Stomach (tissue), 4 donors: Measurements from ENCODE around the gene GATAD1.
"Not testable (repeated sequence)": the region's sequence is repeated elsewhere in the genome, so short reads cannot be mapped to it uniquely, and the experiment has no call there.

Experiments used
- POLR2A ChIP-seq, 4 donors: fragments of 450-650 bp; IDR thresholded peaks; one replicate each; pipeline ENCODE4 v1.6.1; 2016; ENCODE audit warnings: antibody characterized with exemption in 4 of 4, control low read depth in 2 of 4, mild to moderate bottlenecking in 1 of 4, moderate library complexity in 1 of 4
- POLR2AphosphoS5 ChIP-seq, 3 donors: sonication (generic); formaldehyde crosslinking; IDR thresholded peaks; one replicate each; pipeline ENCODE4 v1.6.1; 2016; ENCODE audit warnings: antibody characterized with exemption in 3 of 3
- TF ChIP-seq, protein P1 (sequence below), 7 experiments: fragments of 450-650 bp in 4 of 7; fragments of 200-600 bp in 3 of 7; sonication (generic) in 3 of 7; IDR thresholded peaks; one replicate each; pipeline ENCODE4 v1.5.1; 2016 to 2019; ENCODE audit warnings: antibody characterized with exemption in 7 of 7, control low read depth in 2 of 7, mild to moderate bottlenecking in 1 of 7

DNA sequence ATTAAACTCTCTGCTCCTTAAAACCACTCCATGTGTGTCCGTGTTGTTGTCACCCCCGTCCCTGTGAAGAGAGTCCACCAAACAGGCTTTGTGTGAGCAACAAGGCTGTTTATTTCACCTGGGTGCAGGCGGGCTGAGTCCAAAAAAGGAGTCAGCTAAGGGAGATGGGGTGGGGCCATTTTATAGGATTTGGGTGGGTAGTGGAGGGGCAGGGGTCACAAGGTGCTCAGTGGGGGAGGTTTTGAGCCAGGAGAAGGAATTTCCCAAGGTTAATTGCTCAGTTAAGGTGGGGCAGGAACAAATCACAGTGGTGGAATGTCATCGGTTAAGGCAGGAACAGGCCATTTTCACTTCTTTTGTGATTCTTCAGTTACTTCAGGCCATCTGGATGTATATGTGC is 31.9 kb downstream of the GATAD1 start:
- TF ChIP-seq POLR2A, POLR2AphosphoS5 (IDR thresholded peaks at IDR 0.05): not testable (repeated sequence)
- TF ChIP-seq, protein P1, sequence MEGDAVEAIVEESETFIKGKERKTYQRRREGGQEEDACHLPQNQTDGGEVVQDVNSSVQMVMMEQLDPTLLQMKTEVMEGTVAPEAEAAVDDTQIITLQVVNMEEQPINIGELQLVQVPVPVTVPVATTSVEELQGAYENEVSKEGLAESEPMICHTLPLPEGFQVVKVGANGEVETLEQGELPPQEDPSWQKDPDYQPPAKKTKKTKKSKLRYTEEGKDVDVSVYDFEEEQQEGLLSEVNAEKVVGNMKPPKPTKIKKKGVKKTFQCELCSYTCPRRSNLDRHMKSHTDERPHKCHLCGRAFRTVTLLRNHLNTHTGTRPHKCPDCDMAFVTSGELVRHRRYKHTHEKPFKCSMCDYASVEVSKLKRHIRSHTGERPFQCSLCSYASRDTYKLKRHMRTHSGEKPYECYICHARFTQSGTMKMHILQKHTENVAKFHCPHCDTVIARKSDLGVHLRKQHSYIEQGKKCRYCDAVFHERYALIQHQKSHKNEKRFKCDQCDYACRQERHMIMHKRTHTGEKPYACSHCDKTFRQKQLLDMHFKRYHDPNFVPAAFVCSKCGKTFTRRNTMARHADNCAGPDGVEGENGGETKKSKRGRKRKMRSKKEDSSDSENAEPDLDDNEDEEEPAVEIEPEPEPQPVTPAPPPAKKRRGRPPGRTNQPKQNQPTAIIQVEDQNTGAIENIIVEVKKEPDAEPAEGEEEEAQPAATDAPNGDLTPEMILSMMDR (IDR thresholded peaks at IDR 0.05) = not testable (repeated sequence)
